Measurements from ENCODE around the gene MICOS13.
"Not testable (repeated sequence)": the region's sequence is repeated elsewhere in the genome, so short reads cannot be mapped to it uniquely, and the experiment has no call there.

The MICOS13 gene

GRCh38 chr19:5680437-5681368, at the start of gene MICOS13, which contains the start of gene HSD11B1L:
Gene MICOS13, minus strand, starts transcription at chr19:5680516. Its CDS starts 30 bp downstream, at chr19:5680486.
Gene HSD11B1L, plus strand, starts transcription at chr19:5681027. Its CDS starts 3,806 bp downstream, at chr19:5684833.
- peak; percentile 93 for DNase-seq (ENCODE audit: low read depth)

GRCh38 chr19:5727453-5728050, 47.2 kb upstream of the MICOS13 start:
- DNase-seq (ENCODE audit: low read depth), result no peak

GRCh38 chr19:5719961-5720790, 39.9 kb upstream of the MICOS13 start, which contains the start of the genes CATSPERD and LONP1:
Gene CATSPERD, plus strand, starts transcription at chr19:5720637. Its CDS starts 101 bp downstream, at chr19:5720738.
Gene LONP1, minus strand, starts transcription at chr19:5720146. Its CDS starts 14 bp downstream, at chr19:5720132.
- DNase-seq (ENCODE audit: low read depth), result peak; percentile 95

- DNase-seq (ENCODE audit: low read depth), result no peak
Measured at GRCh38 chr19:5719274-5719960, 39.1 kb upstream of the MICOS13 start.

GRCh38 chr19:5718579-5719273, 38.4 kb upstream of the MICOS13 start:
- DNase-seq (ENCODE audit: low read depth), result peak; percentile 38

GRCh38 chr19:5718037-5718578, 37.8 kb upstream of the MICOS13 start:
- DNase-seq (ENCODE audit: low read depth), result no peak

- DNase-seq (ENCODE audit: low read depth), result no peak
Measured at GRCh38 chr19:5717215-5717935, 37.1 kb upstream of the MICOS13 start.

GRCh38 chr19:5714816-5715215, 34.5 kb upstream of the MICOS13 start:
- no peak for DNase-seq (ENCODE audit: low read depth)

- no peak for DNase-seq (ENCODE audit: low read depth)
Measured at GRCh38 chr19:5713228-5713627, 32.9 kb upstream of the MICOS13 start.

GRCh38 chr19:5711713-5712161, 31.4 kb upstream of the MICOS13 start:
- no peak for DNase-seq (ENCODE audit: low read depth)

GRCh38 chr19:5711025-5711424, 30.7 kb upstream of the MICOS13 start:
- DNase-seq (ENCODE audit: low read depth), result no peak

GRCh38 chr19:5707576-5708575, 27.6 kb upstream of the MICOS13 start:
- no peak for DNase-seq (ENCODE audit: low read depth)

GRCh38 chr19:5706876-5707573, 26.7 kb upstream of the MICOS13 start:
- DNase-seq (ENCODE audit: low read depth), result no peak

- DNase-seq (ENCODE audit: low read depth), result no peak
Measured at GRCh38 chr19:5705552-5705951, 25.2 kb upstream of the MICOS13 start.

GRCh38 chr19:5703819-5704818, 23.8 kb upstream of the MICOS13 start:
- no peak for DNase-seq (ENCODE audit: low read depth)

GRCh38 chr19:5702053-5702410, 21.7 kb upstream of the MICOS13 start:
- DNase-seq (ENCODE audit: low read depth), result not testable (repeated sequence)
